ENCODE data around the gene MIF.
"Not testable (repeated sequence)": the region's sequence is repeated elsewhere in the genome, so short reads cannot be mapped to it uniquely, and the experiment has no call there.

DNA sequence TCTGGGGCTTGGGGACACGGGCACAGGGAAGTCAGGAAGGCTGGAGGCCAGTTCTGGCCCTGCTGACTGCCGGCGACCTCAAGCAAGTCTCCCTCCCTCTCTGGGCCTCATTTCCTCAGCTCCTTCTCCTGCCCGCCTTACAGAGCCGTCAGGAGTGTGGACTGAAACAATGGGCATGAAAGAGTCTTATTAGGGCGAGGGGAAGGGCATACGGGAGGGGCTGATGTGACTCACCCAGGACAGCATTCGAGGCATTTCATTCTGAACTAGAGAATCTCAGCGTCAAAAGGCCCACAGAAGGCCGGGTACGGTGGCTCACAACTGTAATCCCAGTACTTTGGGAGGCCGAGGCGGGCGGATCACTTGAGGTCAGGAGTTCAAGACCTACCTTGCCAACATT is 46.0 kb downstream of the MIF start:
- not testable (repeated sequence) for TF ChIP-seq EZH2 (IDR thresholded peaks at IDR 0.05; ENCODE audit: low read length, missing control alignments)
- TF ChIP-seq, protein P1, sequence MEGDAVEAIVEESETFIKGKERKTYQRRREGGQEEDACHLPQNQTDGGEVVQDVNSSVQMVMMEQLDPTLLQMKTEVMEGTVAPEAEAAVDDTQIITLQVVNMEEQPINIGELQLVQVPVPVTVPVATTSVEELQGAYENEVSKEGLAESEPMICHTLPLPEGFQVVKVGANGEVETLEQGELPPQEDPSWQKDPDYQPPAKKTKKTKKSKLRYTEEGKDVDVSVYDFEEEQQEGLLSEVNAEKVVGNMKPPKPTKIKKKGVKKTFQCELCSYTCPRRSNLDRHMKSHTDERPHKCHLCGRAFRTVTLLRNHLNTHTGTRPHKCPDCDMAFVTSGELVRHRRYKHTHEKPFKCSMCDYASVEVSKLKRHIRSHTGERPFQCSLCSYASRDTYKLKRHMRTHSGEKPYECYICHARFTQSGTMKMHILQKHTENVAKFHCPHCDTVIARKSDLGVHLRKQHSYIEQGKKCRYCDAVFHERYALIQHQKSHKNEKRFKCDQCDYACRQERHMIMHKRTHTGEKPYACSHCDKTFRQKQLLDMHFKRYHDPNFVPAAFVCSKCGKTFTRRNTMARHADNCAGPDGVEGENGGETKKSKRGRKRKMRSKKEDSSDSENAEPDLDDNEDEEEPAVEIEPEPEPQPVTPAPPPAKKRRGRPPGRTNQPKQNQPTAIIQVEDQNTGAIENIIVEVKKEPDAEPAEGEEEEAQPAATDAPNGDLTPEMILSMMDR (conservative IDR thresholded peaks at IDR 0.05 in 1 of 2, IDR thresholded peaks at IDR 0.05 in 1 of 2; ENCODE audit: low read depth in 1 of 2, low read length in 2 of 2) = not testable (repeated sequence)

Measured in fibroblast of lung (primary cell).